H1 (cell line): ENCODE measurements around the gene HAT1. TPM values are rescaled to one million over a fixed set of nuclear protein-coding genes. Genes with fewer than 3 reads are reported as not detected.

Experiments used
- ASH2L ChIP-seq: fragments of 200-600, 300-600 bp; sonication (generic); IDR thresholded peaks from one replicate; pipeline ENCODE4 v1.7.1; 2017; ENCODE audit warnings: low read length
- ATF3 ChIP-seq: IDR thresholded peaks from 2 replicates; pipeline ENCODE4 v1.6.1; 2011; ENCODE audit warnings: low read depth, mild to moderate bottlenecking, low read length; ENCODE audit not compliant: insufficient read depth
- CHD7 ChIP-seq: fragments of 300-600 bp; sonication (generic); IDR thresholded peaks from 2 replicates; pipeline ENCODE4 v1.7.1; 2012; ENCODE audit warnings: low read length, moderate library complexity, mild to moderate bottlenecking, inconsistent platforms; ENCODE audit not compliant: insufficient replicate concordance
- RFX5 ChIP-seq: IDR thresholded peaks from 2 replicates; pipeline ENCODE4 v1.6.1; 2011; ENCODE audit warnings: low read depth, low read length, improper control_type of control experiment, borderline replicate concordance
- TAF1 ChIP-seq: IDR thresholded peaks from 2 replicates; pipeline ENCODE4 v1.6.1; 2011; ENCODE audit warnings: mild to moderate bottlenecking, low read depth, low read length
- TCF12 ChIP-seq: IDR thresholded peaks from 2 replicates; pipeline ENCODE4 v1.6.1; 2011; ENCODE audit warnings: low read depth, mild to moderate bottlenecking, low read length
- polyA plus RNA-seq, 7 experiments: library from polyadenylated mRNA; depleted of rRNA in 3 of 7; stranded (reverse) in 5 of 7; unstranded in 2 of 7; fragments of >200 nt in 5 of 7; fragments of 200-250 nt in 2 of 7; gene quantifications; 1 replicate in 5 of 7; 2 replicates in 1 of 7; 4 replicates in 1 of 7; pipeline versions ENCODE4 v1.2.1 to v1.2.3, GENCODE V29; 2011 to 2013; ENCODE audit warnings: missing spikeins in 2 of 7, mixed read lengths in 2 of 7
- total RNA-seq: library from RNA; stranded (reverse); fragmentation: NEBNext Ultra II Directional; extraction: Animal tissue kit (Norgen Biotek cat#: 25700); gene quantifications from 2 replicates; pipeline ENCODE4 v1.2.1, GENCODE V29; 2021

The HAT1 gene
- total and polyA plus RNA-seq, 2 of the 8 experiments (the other 6 are each of a cell fraction or from before 2014, with no cell fraction given) = 44.6 to 74.2 TPM

- TF ChIP-seq CHD7 (no peak), TAF1 (no peak), TCF12 (no peak), ATF3 (no peak), ASH2L (no peak), RFX5 (no peak)
Observed at GRCh38 chr2:171895786-171896185, 26.5 kb upstream of the HAT1 start (continued).
